Fibroblast of lung (primary cell): Measurements from ENCODE around the gene WDR26.
"Not testable (repeated sequence)": the region's sequence is repeated elsewhere in the genome, so short reads cannot be mapped to it uniquely, and the experiment has no call there.

Experiments used
- CTCF ChIP-seq, 2 donors: IDR thresholded peaks in 1 of 2; conservative IDR thresholded peaks in 1 of 2; 1 replicate in 1 of 2; 2 replicates in 1 of 2; pipeline ENCODE4 v1.5.1; 2011 to 2012; ENCODE audit warnings: low read length in 2 of 2, control low read depth in 1 of 2, inconsistent platforms in 1 of 2, low read depth in 1 of 2, mild to moderate bottlenecking in 1 of 2
- EZH2 ChIP-seq: IDR thresholded peaks from 2 replicates; pipeline ENCODE4 v1.5.1; 2012; ENCODE audit warnings: low read length, control low read depth, mild to moderate bottlenecking; ENCODE audit errors: missing control alignments

DNA sequence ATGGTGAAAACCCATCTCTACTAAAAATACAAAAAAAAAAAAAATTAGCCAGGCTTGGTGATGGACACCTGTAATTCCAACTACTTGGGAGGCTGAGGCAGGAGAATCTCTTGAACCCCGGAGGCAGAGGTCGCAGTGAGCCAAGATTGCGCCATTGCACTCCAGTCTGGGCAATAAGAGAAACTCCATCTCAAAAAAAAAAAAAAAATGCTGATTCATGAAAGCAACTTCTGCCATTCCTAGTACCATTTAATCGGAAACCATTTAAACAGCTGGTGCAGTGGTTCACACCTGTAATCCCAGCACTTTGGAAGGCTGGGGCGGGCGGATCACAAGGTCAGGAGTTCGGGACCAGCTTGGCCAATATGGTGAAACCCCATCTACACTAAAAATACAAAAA is 5.9 kb downstream of the WDR26 start:
- not testable (repeated sequence) for TF ChIP-seq CTCF (conservative IDR thresholded peaks at IDR 0.05 in 1 of 2, IDR thresholded peaks at IDR 0.05 in 1 of 2; ENCODE audit: low read depth in 1 of 2, low read length in 2 of 2); EZH2
